Gastrocnemius medialis (tissue), 4 donors: ENCODE results near the gene TECPR2.

Experiments
- POLR2A ChIP-seq, 2 donors: fragments of 450-650 bp; IDR thresholded peaks; one replicate each; pipeline ENCODE4 v1.6.1; 2017; ENCODE audit warnings: antibody characterized with exemption in 2 of 2, mild to moderate bottlenecking in 2 of 2, moderate library complexity in 2 of 2
- TF ChIP-seq, protein P1 (sequence below), 5 experiments: fragments of 450-650 bp in 3 of 5; fragments of 200-600 bp in 2 of 5; sonication (generic) in 2 of 5; IDR thresholded peaks in 4 of 5; conservative IDR thresholded peaks in 1 of 5; 1 replicate in 4 of 5; 2 replicates in 1 of 5; pipeline ENCODE4 v1.5.1; 2016 to 2019; ENCODE audit warnings: antibody characterized with exemption in 5 of 5, mild to moderate bottlenecking in 3 of 5, moderate library complexity in 3 of 5

- TF ChIP-seq, protein P1, sequence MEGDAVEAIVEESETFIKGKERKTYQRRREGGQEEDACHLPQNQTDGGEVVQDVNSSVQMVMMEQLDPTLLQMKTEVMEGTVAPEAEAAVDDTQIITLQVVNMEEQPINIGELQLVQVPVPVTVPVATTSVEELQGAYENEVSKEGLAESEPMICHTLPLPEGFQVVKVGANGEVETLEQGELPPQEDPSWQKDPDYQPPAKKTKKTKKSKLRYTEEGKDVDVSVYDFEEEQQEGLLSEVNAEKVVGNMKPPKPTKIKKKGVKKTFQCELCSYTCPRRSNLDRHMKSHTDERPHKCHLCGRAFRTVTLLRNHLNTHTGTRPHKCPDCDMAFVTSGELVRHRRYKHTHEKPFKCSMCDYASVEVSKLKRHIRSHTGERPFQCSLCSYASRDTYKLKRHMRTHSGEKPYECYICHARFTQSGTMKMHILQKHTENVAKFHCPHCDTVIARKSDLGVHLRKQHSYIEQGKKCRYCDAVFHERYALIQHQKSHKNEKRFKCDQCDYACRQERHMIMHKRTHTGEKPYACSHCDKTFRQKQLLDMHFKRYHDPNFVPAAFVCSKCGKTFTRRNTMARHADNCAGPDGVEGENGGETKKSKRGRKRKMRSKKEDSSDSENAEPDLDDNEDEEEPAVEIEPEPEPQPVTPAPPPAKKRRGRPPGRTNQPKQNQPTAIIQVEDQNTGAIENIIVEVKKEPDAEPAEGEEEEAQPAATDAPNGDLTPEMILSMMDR (IDR thresholded peaks at IDR 0.05 in 4 of 5, conservative IDR thresholded peaks at IDR 0.05 in 1 of 5): no peak
- TF ChIP-seq POLR2A (IDR thresholded peaks at IDR 0.05): no peak
These were observed 56.5 kb downstream of the TECPR2 start for GRCh38 chr14:102419276-102419675.
